GM23338 (cell line): ENCODE results near the gene DPYD. TPM values are rescaled to one million over a fixed set of nuclear protein-coding genes. Genes with fewer than 3 reads are reported as not detected.
A peak's percentile ranks its signal among the peaks of the same experiment; 100 is the strongest.

Experiments
- ATAC-seq: fragments of 200-7000 bp; cut with Tn5 transposase; 3 replicates; pipeline ENCODE4 v1.9.1; 2020
- DNase-seq: peaks from one replicate; pipeline ENCODE4 v3.0.0-alpha.2; 2015; ENCODE audit warnings: low spot score
- H2AFZ ChIP-seq: fragments of 200-600 bp; sonication (generic); 2 replicates; pipeline ENCODE4 v1.8.0; 2016; ENCODE audit warnings: antibody characterized with exemption, mild to moderate bottlenecking, moderate library complexity
- H3F3A ChIP-seq: fragments of 200-600 bp; sonication (generic); replicated peaks from 2 replicates; pipeline ENCODE4 v1.8.0; 2017; ENCODE audit warnings: antibody characterized with exemption, mixed run types, low read depth
- H3K27ac ChIP-seq: fragments of 200-600 bp; sonication (generic); 2 replicates; pipeline ENCODE4 v1.6.1; 2016; ENCODE audit warnings: low read depth
- H3K27me3 ChIP-seq: fragments of 200-600 bp; sonication (generic); 2 replicates; pipeline ENCODE4 v1.8.0; 2016; ENCODE audit warnings: mild to moderate bottlenecking, mixed run types, moderate library complexity; ENCODE audit not compliant: insufficient read depth
- H3K36me3 ChIP-seq: fragments of 200-600 bp; sonication (generic); 2 replicates; pipeline ENCODE4 v1.8.0; 2016; ENCODE audit warnings: mild to moderate bottlenecking; ENCODE audit not compliant: insufficient read depth
- H3K4me1 ChIP-seq: fragments of 200-600 bp; sonication (generic); 2 replicates; pipeline ENCODE4 v1.8.0; 2016; ENCODE audit warnings: mild to moderate bottlenecking, moderate library complexity; ENCODE audit not compliant: insufficient read depth
- H3K4me2 ChIP-seq: fragments of 200-600 bp; sonication (generic); 2 replicates; pipeline ENCODE4 v1.7.1; 2017; ENCODE audit warnings: mixed run types
- H3K4me3 ChIP-seq: fragments of 200-600 bp; sonication (generic); 2 replicates; pipeline ENCODE4 v1.6.1; 2016; ENCODE audit warnings: mixed run types
- H3K79me2 ChIP-seq: fragments of 200-600 bp; sonication (generic); replicated peaks from 2 replicates; pipeline ENCODE4 v1.8.0; 2017; ENCODE audit warnings: mild to moderate bottlenecking; ENCODE audit not compliant: insufficient read depth
- H3K9me2 ChIP-seq: fragments of 200-600 bp; sonication (generic); 2 replicates; pipeline ENCODE4 v1.8.0; 2017; ENCODE audit not compliant: insufficient read depth
- H4K20me1 ChIP-seq: fragments of 200-600 bp; sonication (generic); replicated peaks from 2 replicates; pipeline ENCODE4 v1.8.0; 2017; ENCODE audit warnings: mild to moderate bottlenecking; ENCODE audit not compliant: insufficient read depth
- H3K27ac Mint-ChIP-seq: 2 replicates; pipeline ENCODE4 v1.8.0; 2020; ENCODE audit warnings: inconsistent platforms, mild to moderate bottlenecking, moderate library complexity, mixed read lengths
- H3K27me3 Mint-ChIP-seq: 3 replicates; pipeline ENCODE4 v1.8.0; 2022; ENCODE audit warnings: low read depth, mild to moderate bottlenecking, moderate library complexity, mixed read lengths, inconsistent platforms; ENCODE audit not compliant: insufficient read depth, poor library complexity
- H3K36me3 Mint-ChIP-seq: 3 replicates; pipeline ENCODE4 v1.8.0; 2021; ENCODE audit warnings: low read depth, mild to moderate bottlenecking, inconsistent platforms, moderate library complexity, mixed read lengths
- H3K4me1 Mint-ChIP-seq: 3 replicates; pipeline ENCODE4 v1.8.0; 2020; ENCODE audit warnings: mild to moderate bottlenecking, inconsistent platforms, mixed read lengths
- H3K4me3 Mint-ChIP-seq: 3 replicates; pipeline ENCODE4 v1.8.0; 2021; ENCODE audit warnings: moderate library complexity, mild to moderate bottlenecking, inconsistent platforms, mixed read lengths
- H3K9me3 Mint-ChIP-seq: 3 replicates; pipeline ENCODE4 v1.8.0; 2020; ENCODE audit warnings: moderate library complexity, mild to moderate bottlenecking, inconsistent platforms, mixed read lengths
- CREB1 ChIP-seq: fragments of 250-450 bp; sonication (Bioruptor Pico); IDR thresholded peaks from 2 replicates; pipeline ENCODE4 v1.5.0; 2020; ENCODE audit warnings: low read depth, mild to moderate bottlenecking, moderate library complexity
- ETS1 ChIP-seq: IDR thresholded peaks from 2 replicates; pipeline ENCODE4 v1.6.1; 2016; ENCODE audit warnings: antibody characterized with exemption
- EZH2 ChIP-seq: fragments of 200-600 bp; sonication (generic); IDR thresholded peaks from one replicate; pipeline ENCODE4 v1.8.0; 2017; ENCODE audit warnings: antibody characterized with exemption, mild to moderate bottlenecking, low read depth; ENCODE audit not compliant: unreplicated experiment
- JUNB ChIP-seq: IDR thresholded peaks from one replicate; pipeline ENCODE4 v1.6.1; 2016; ENCODE audit warnings: antibody characterized with exemption; ENCODE audit not compliant: unreplicated experiment
- NANOG ChIP-seq: IDR thresholded peaks from 2 replicates; pipeline ENCODE4 v1.6.1; 2016; ENCODE audit warnings: antibody characterized with exemption, borderline replicate concordance
- STAT1 ChIP-seq: IDR thresholded peaks from one replicate; pipeline ENCODE4 v1.6.1; 2016; ENCODE audit warnings: antibody characterized with exemption; ENCODE audit not compliant: unreplicated experiment
- ZNF114 ChIP-seq: fragments of 250-450 bp; sonication (Bioruptor Pico); IDR thresholded peaks from 2 replicates; pipeline ENCODE4 v1.5.0; 2020; ENCODE audit warnings: mild to moderate bottlenecking, moderate library complexity
- ZNF331 ChIP-seq: fragments of 250-450 bp; sonication (Bioruptor Pico); IDR thresholded peaks from 2 replicates; pipeline ENCODE4 v1.5.0; 2020; ENCODE audit warnings: low read depth, mild to moderate bottlenecking, moderate library complexity
- ZNF462 ChIP-seq: fragments of 250-450 bp; sonication (Bioruptor Pico); IDR thresholded peaks from 2 replicates; pipeline ENCODE4 v1.5.0; 2020; ENCODE audit warnings: mild to moderate bottlenecking, moderate library complexity
- polyA plus RNA-seq: library from polyadenylated mRNA; unstranded; fragments of >200 nt; fragmentation: Nextera tagmentation; extraction: Ambion mirVana; gene quantifications from 2 replicates; pipeline ENCODE4 v1.2.1, GENCODE V29; 2016
- total RNA-seq: library from RNA; depleted of rRNA; stranded (reverse); fragments of >200 nt; shearing (Covaris generic); gene quantifications from 2 replicates; pipeline ENCODE4 v1.2.3, GENCODE V29; 2014

Gene DPYD
- total and polyA plus RNA-seq, 2 experiments from 2014 or later, result 0.50 to 1.6 TPM

GRCh38 chr1:97204468-97204867 lies 716.4 kb downstream of the DPYD start:
- H3K27ac Mint-ChIP-seq, result peak overlapping the region; percentile 59; the same call in 1 of the 2 replicates
- no peak overlapping the region for H3K4me3 Mint-ChIP-seq
- H3K36me3 Mint-ChIP-seq, result no peaks in the 10 kb centered on the region
- H3K4me1 ChIP-seq, result peaks cover 9% of the 10 kb centered on the region; the same call in 1 of the 2 replicates
- H3K79me2 ChIP-seq, result no peaks in the 10 kb centered on the region
- H3K9me2 ChIP-seq, result no peaks in the 10 kb centered on the region
- H3K27me3 ChIP-seq, result no peaks in the 10 kb centered on the region
- no peaks in the 10 kb centered on the region for H4K20me1 ChIP-seq
- no peak overlapping the region for H2AFZ ChIP-seq
- no peaks in the 10 kb centered on the region for H3K36me3 ChIP-seq
- ATAC-seq (no peak), DNase-seq (no peak)
- peaks cover 1% of the 10 kb centered on the region for H3K27me3 Mint-ChIP-seq
- H3K27ac ChIP-seq, result no peak overlapping the region
- H3K4me3 ChIP-seq, result no peak overlapping the region
- no peak overlapping the region for H3K4me2 ChIP-seq
- no peaks in the 10 kb centered on the region for H3K9me3 Mint-ChIP-seq
- H3F3A ChIP-seq, result no peaks in the 10 kb centered on the region
- peaks cover 16% of the 10 kb centered on the region for H3K4me1 Mint-ChIP-seq
- no peak for TF ChIP-seq STAT1

GRCh38 chr1:97202481-97203380 lies 718.1 kb downstream of the DPYD start:
- H3K27me3 ChIP-seq, result no peaks in the 10 kb centered on the region
- H3K4me1 ChIP-seq, result peaks cover 15% of the 10 kb centered on the region; the same call in 1 of the 2 replicates
- H3F3A ChIP-seq, result no peaks in the 10 kb centered on the region
- DNase-seq (no peak), ATAC-seq (peak; percentile 57)
- H3K79me2 ChIP-seq, result no peaks in the 10 kb centered on the region
- no peak overlapping the region for H3K4me3 ChIP-seq
- no peaks in the 10 kb centered on the region for H3K9me2 ChIP-seq
- H3K36me3 Mint-ChIP-seq, result no peaks in the 10 kb centered on the region
- no peaks in the 10 kb centered on the region for H3K36me3 ChIP-seq
- H3K4me2 ChIP-seq, result no peak overlapping the region
- peaks cover 24% of the 10 kb centered on the region for H3K4me1 Mint-ChIP-seq
- TF ChIP-seq STAT1 (no peak), ZNF462 (CRISPR knock-in tag) (no peak), ZNF331 (no peak), ETS1 (no peak), ZNF114 (CRISPR knock-in tag) (no peak), CREB1 (CRISPR knock-in tag) (no peak), JUNB (no peak), NANOG (no peak), EZH2 (no peak)
- H4K20me1 ChIP-seq, result no peaks in the 10 kb centered on the region
- H3K4me3 Mint-ChIP-seq, result no peak overlapping the region
- no peak overlapping the region for H3K27ac ChIP-seq
- H3K9me3 Mint-ChIP-seq, result no peaks in the 10 kb centered on the region
- H3K27ac Mint-ChIP-seq, result 0 out of 2 replicates have a peak overlapping the region, but pooled peaks have one; percentile 5
- no peaks in the 10 kb centered on the region for H3K27me3 Mint-ChIP-seq
- peak overlapping the region; percentile 19; the same call in 1 of the 2 replicates for H2AFZ ChIP-seq
